Measurements from ENCODE around the gene TXNRD2.

TXNRD2 gene

DNA sequence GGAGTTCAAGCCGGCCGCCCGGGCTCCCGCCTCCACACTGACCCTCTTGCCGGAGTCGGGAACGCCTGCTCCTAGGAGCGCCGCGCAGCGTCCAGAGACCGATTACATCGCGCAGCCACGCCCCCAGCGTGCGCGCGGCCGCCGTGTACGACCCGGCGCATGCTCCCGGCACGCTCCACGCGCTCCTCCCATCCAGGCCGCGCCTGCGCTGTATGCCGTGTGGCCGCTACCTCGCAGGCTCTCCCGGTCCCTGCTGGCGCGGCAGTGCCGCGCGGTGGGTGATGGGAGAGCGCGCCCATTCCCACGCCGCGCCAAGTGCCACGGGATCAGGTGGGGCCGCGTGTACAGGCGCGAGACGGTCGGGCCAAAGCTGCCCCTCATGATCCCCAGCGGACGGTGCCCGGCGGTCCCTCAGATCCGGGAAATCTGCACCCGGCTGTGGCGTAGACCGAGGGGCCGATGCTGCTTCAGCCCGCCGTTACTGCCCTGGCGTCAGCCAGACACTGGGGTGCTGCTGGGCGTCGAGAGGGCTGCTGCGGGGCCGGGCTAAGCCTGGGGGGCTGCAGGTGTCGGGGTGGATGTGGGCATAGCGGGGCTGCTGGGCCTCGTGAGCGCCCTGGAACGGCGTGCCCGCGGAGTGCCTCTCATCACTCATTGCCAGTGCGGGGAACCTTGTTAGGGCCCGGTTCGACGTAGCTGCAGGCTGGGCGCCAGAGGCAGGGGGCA, 86.7 kb downstream of the TXNRD2 start, which contains the start of the genes GNB1L and RTL10:
GNB1L (minus strand) TSS at position 97 of the 726 bp plus-strand sequence. CDS start 33,519 bp downstream, outside the sequence.
RTL10 (minus strand) TSS at position 97 of the 726 bp plus-strand sequence. CDS start 2,613 bp downstream, outside the sequence.
- DNase-seq: peak; percentile 95

DNA sequence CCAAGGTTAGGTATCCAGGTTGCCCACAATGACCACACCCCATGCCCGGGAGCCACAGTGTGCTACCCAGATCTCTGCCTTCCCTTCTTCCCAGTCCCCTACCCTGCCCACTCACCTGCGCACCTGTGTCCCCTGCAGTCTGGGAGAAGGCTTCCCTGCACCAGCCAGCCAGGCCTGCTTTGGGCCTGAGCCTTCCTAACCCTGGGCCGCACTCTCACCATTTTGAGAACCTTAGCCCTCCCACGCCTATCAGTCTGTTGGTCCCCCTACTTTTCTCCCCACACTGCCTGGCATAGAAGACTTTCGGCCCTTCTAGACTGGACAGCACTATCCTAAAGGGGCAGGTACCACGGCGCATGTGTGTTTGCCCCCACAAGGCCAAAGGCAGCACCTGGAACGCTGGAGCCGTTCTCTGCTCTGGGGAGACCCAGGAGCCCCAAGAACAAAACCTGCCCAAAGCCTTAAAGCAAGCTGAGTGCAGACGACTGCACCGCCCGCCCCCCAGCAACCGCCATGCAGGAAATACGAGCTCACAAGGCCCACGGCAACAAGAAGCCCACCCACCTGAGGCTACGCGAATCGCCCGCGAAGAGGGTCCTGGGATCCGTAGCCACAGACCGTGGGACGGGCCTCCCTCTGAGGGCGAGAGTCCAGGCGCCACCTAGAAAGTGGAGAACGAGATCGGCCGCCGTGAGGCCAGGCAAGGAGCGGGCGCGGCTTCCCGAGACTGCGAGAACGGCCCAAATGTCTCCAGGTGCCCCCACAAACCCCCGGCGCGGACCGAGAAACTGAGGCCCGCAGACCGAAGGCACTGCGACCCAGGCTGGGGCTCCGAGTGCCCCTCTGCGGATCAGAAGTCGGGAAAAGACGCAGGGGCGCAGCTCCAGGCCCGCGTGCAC, 87.5 kb downstream of the TXNRD2 start:
- no peak for DNase-seq

GRCh38 chr22:19853058-19853878, 88.3 kb downstream of the TXNRD2 start:
- DNase-seq: no peak

DNA sequence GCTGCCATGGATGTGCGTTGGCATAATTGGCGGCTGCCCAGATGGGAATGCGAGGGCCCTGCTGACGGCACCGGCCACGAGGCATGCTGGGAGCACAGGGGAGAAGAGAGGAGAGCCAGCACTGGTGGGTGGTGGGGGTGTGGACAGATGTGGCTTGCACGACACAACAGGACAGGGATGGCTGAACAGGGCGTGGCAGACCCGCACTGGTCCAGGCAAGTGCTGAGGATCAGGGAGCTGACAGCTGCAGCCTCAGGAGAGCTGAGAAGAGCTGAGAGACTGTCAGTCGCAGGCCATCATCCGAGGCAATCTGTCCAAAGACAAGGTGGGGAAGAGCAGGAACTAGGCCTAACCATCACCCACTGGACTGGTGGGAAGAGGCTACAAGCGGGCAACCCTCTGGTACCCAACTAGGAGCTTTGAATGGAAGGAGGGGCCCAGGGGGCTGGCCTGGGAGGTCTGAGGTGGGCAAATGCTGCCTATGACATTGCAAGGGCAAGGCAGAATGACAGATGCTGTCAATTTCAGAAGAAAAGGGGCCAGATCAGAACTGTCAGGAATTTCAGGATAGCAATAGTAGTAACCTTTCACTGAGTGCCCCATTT, 89.3 kb downstream of the TXNRD2 start:
- DNase-seq: no peak

- no peak for DNase-seq
These were observed 90.1 kb downstream of the TXNRD2 start for GRCh38 chr22:19851291-19852176.

GRCh38 chr22:19850763-19851109, 90.9 kb downstream of the TXNRD2 start:
- DNase-seq: no peak

DNA sequence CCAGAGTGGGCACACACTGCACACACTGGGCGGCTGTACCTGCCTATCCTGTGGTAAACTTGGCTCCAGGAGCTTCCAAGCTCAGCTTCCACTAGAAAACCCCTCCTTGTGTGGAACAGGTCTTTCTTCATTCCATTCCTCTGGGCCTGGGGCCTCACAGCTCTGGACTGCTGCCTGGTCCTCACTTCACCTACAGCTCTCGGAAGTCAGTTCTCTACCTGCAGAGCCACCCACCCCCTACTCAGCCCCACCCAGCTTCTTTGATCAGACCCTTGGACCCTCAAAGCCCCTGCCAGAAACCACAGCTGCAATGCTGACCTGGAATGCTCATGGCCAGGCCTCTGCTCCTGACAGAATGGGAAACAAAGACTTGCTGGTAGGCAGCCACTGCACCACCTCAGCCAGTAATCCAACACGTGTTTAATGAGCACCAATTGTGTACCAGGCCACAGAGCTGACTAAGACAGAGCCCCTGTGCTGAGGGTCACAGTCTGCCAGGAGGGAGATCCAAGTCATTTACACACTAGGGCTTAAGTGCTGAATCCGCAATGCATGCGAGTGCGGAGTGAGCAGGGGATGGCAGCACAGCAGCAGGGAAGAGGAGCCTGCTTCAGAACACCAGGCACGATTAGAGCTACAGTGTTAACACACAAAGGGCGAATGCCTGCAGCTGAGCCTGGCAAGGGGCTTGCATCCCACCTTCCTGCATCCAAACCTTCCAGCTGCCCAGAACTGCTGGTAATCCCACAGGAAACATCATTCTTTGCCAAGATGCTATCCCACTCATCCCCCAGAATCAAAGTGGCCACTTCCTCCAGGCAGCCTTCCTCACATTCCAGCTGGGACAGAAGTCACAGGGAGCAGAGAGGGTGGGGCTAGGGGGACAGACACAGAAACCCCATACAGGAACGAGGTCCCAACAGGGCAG, 91.5 kb downstream of the TXNRD2 start:
- DNase-seq: no peak

- no peak for DNase-seq
These were observed 93.1 kb downstream of the TXNRD2 start for GRCh38 chr22:19848298-19849224.

DNA sequence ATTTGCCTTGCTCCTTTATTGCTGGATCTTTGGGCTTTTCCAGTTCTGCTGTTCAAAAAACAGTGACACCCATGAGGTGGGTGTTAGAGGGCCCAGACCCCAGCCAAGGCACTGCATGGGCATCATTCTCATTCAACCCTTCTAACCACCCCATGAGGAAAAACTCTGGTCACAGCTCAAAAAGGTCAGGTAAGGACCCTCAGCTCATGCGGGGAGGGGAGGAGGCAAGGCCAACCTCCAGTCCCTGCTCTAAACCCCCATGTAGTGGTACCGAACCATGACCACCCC, 94.3 kb downstream of the TXNRD2 start:
- no peak for DNase-seq

DNA sequence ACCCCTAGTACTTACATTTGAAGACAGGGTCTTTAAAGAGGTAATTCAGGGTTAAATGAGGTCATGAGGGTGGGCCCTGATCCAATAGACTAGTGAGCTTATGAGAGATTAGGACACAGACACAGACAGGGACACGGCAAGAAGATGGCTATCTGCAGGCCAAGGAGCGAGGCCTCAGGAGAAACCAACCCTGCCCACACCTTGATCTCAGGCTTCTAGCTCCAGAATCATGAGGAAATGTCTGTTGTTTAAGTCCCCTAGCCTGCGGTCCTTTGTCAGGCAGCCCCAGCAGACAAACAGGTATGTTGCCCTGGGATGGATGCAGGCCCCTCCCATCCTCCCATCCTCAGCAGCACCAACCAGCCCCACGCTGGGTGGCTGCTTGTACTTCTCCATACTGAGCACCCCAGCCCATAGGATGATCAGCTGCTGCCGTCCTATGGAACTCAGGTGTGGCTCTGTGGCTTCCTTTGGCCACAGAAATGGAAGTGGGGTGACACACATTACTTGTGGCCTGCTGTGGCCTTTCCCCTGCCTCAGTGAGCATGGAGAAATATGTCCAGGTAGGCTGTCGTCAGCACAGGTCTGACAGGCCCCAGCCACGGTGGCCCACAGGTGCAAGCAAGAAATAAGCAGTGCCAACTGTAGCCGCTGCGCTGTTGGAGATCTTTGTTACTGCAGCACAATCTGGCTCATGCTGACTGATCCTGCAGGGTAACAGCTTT, 94.8 kb downstream of the TXNRD2 start:
- no peak for DNase-seq

DNA sequence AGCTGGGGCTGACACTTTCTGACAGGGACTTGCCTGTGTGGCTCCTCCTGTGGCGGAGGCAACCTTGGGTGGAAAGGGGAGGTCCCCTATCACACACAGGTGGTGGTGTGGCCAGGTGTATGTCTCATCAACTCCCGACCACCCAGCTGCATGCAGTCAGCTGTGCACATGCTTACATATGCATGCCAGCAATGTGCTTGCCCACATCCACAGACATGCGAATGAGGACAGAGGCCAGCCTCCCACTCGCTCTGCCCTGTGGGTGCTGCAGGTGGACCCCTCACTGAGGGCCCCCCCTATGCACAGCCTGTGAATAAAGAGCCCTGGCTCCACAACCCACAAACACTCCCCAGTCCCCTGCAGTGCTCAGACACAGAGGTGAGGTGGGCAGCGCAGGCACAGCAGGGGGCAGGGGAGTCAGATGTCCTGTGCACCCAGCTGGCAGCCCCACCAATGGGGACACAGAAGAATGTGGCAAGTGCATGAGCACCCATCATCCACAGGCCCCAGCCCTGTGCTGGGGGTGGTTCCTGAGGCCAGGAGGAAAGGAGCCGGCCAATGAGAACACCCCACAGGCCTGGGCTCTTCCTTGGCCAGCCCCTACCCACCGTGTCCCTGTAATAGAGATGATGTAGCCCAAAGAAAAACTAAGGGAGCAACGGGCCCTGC, 96.4 kb downstream of the TXNRD2 start:
- no peak for DNase-seq

GRCh38 chr22:19844377-19845053, 97.1 kb downstream of the TXNRD2 start:
- DNase-seq: no peak

- DNase-seq: no peak
These were observed 97.7 kb downstream of the TXNRD2 start for GRCh38 chr22:19843857-19844376.

DNA sequence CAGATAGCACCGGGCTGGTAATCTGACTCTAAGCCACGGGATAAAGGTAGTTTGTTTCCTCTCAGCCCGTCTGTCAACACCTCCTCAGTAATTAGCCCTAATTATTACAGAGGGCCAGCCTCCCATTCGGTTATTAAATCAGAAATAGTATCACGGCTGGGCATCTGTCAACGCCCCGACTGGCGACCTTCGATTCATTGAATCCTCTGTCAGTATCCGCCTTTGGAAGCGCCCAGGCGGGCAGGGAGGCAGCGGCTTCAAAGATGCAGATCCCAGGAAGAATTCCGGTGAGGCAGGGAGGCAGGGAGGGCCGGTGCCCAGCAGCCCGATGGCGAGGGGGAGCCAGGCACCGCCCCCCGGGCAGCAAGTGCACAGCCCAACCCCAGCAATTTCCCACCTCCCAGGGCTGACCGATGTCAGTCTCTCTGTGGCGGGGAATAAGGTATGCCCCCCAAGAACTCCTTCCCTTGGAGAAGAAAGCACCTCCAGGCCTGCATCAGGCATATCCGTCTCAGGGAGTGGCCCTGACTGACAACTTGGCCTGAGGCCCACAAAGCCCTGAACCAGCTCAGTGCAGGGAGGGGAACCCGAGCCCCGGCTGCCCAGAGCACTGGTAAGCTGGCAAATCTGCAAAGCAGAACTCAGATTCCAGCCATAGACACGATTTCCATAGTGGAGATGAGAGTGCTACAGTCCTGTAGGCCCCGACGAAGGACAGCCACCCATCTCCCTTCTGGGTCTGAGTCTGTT, 98.3 kb downstream of the TXNRD2 start:
- DNase-seq: no peak

DNA sequence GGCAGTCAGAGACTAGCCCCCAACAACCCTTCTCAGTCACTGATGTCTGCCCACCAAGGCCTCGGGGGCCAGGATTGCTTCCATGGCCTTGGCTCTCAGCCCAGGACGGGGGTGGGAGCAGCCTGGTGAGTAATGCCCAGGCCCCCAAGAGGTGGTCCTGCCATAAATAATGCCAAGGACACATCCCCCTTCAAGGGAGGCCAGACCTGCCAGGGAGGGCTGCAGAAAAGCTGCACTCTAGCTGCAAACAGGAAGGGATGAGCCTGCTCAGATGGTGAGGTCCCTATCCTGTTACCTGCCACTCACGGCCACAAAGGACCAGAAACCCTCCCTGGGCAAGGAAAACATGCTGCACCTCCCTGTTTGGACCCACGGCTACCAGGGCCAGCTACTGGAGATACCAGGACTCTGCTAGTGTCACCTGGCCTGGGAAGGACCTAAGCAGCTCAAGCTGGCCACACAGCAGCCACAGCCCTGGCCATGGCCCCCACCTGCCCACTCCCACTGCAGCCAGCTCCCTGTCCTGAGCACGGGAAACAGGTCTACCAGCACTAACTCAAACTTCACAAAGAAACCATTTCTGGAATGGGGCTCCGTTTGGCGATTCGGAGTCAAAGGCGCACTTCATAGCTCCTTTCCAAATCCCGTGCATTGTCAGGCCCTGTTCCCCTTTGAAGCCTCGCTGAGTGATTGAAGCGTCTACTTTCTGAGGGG, 99.1 kb downstream of the TXNRD2 start:
- DNase-seq: no peak
